Measurements from ENCODE around the gene UBE2L5.

- TF ChIP-seq CTCF (IDR thresholded peaks at IDR 0.05) (no peak), POLR2A (IDR thresholded peaks at IDR 0.05) (peak; percentile 86)
Measured at GRCh38 chr13:30464496-30465342, 42.4 kb downstream of the UBE2L5 start.
